Coronary artery (tissue), 2 donors: ENCODE results near the gene SCAPER.

Experiments
- DNase-seq: peaks from one replicate; pipeline ENCODE4 v3.0.0-alpha.2; 2017; ENCODE audit warnings: low spot score
- H3K27ac ChIP-seq, 2 donors: fragments of 200-600 bp; sonication (generic); one replicate each; pipeline ENCODE4 v1.5.1; 2016 to 2019
- H3K4me3 ChIP-seq: fragments of 200-600 bp; sonication (generic); 2 replicates; pipeline ENCODE4 v1.5.1; 2016; ENCODE audit warnings: mild to moderate bottlenecking, moderate library complexity
- CTCF ChIP-seq: fragments of 200-600 bp; sonication (generic); IDR thresholded peaks from one replicate; pipeline ENCODE4 v1.5.1; 2019; ENCODE audit warnings: antibody characterized with exemption

Gene SCAPER

GRCh38 chr15:76359152-76359551, 546.0 kb downstream of the SCAPER start:
- no peak overlapping the region for H3K27ac ChIP-seq
- TF ChIP-seq CTCF: no peak
- H3K4me3 ChIP-seq: no peak overlapping the region
- no peak for DNase-seq

GRCh38 chr15:76358453-76358852, 546.7 kb downstream of the SCAPER start:
- no peak for DNase-seq
- no peak overlapping the region for H3K4me3 ChIP-seq
- H3K27ac ChIP-seq: no peak overlapping the region
- TF ChIP-seq CTCF: no peak

GRCh38 chr15:76354823-76355440, 550.2 kb downstream of the SCAPER start:
- H3K4me3 ChIP-seq: no peak overlapping the region
- DNase-seq: no peak
- H3K27ac ChIP-seq: no peak overlapping the region
- TF ChIP-seq CTCF: no peak

- no peak for TF ChIP-seq CTCF
- no peak overlapping the region for H3K27ac ChIP-seq
- no peak for DNase-seq
These were observed 551.2 kb downstream of the SCAPER start for GRCh38 chr15:76353903-76354302.

GRCh38 chr15:76353023-76353577, 552.0 kb downstream of the SCAPER start:
- no peak for DNase-seq
- no peak overlapping the region for H3K4me3 ChIP-seq
- TF ChIP-seq CTCF: no peak
- no peak overlapping the region for H3K27ac ChIP-seq

More at GRCh38 chr15:76353903-76354302, 551.2 kb downstream of the SCAPER start:
- no peak overlapping the region for H3K4me3 ChIP-seq

- no peak overlapping the region for H3K4me3 ChIP-seq
- no peak overlapping the region for H3K27ac ChIP-seq
- TF ChIP-seq CTCF: no peak
- no peak for DNase-seq
These were observed 555.7 kb downstream of the SCAPER start for GRCh38 chr15:76349301-76350070.
